Ishikawa (cell line): ENCODE data around the gene TMEM132E.

ENCODE experiments used
- CEBPB ChIP-seq: IDR thresholded peaks from 2 replicates; pipeline ENCODE4 v1.6.1; 2012
- CREB1 ChIP-seq: IDR thresholded peaks from 2 replicates; pipeline ENCODE4 v1.6.1; 2012; ENCODE audit warnings: low read depth
- EGR1 ChIP-seq: IDR thresholded peaks from 2 replicates; pipeline ENCODE4 v1.6.1; 2012
- EP300 ChIP-seq: IDR thresholded peaks from 2 replicates; pipeline ENCODE4 v1.6.1; 2012; ENCODE audit warnings: borderline replicate concordance
- FOXM1 ChIP-seq: IDR thresholded peaks from 2 replicates; pipeline ENCODE4 v1.6.1; 2012; ENCODE audit warnings: low read depth, borderline replicate concordance
- RAD21 ChIP-seq: IDR thresholded peaks from 2 replicates; pipeline ENCODE4 v1.6.1; 2012; ENCODE audit warnings: low read depth
- REST ChIP-seq: IDR thresholded peaks from 2 replicates; pipeline ENCODE4 v1.6.1; 2012; ENCODE audit warnings: low read depth, mild to moderate bottlenecking
- TAF1 ChIP-seq: IDR thresholded peaks from 2 replicates; pipeline ENCODE4 v1.6.1; 2012; ENCODE audit warnings: low read depth, mild to moderate bottlenecking
- YY1 ChIP-seq: IDR thresholded peaks from 2 replicates; pipeline ENCODE4 v1.6.1; 2012; ENCODE audit warnings: low read depth

GRCh38 chr17:34606763-34607162 is 27.4 kb downstream of the TMEM132E start:
- no peak for TF ChIP-seq RAD21
- no peak for TF ChIP-seq TAF1
- no peak for TF ChIP-seq EGR1
- no peak for TF ChIP-seq CREB1
- TF ChIP-seq REST, result no peak
- TF ChIP-seq EP300, result no peak
- no peak for TF ChIP-seq CEBPB
- no peak for TF ChIP-seq FOXM1
- TF ChIP-seq YY1, result no peak
